SK-N-MC (cell line): ENCODE data around the gene NRARP.

Experiments used
- EZH2 ChIP-seq: fragments of 200-600 bp; sonication (generic); IDR thresholded peaks from one replicate; pipeline ENCODE4 v1.6.1; 2017; ENCODE audit warnings: antibody characterized with exemption
- POLR2AphosphoS5 ChIP-seq: IDR thresholded peaks from 2 replicates; pipeline ENCODE4 v1.6.1; 2012; ENCODE audit warnings: mild to moderate bottlenecking, low read depth, low read length, borderline replicate concordance

GRCh38 chr9:137342482-137342881 is 40.4 kb upstream of the NRARP start:
- TF ChIP-seq POLR2AphosphoS5 (no peak), EZH2 (no peak)
